A549 (cell line): ENCODE results near the gene DOCK1. TPM values are rescaled to one million over a fixed set of nuclear protein-coding genes. Genes with fewer than 3 reads are reported as not detected.

Experiments used
- ATAC-seq, 2 experiments: fragments of 200-7000 bp in 1 of 2; fragments of >200 bp in 1 of 2; cut with Nextera tagmentation in 1 of 2; cut with Tn5 transposase in 1 of 2; 3 replicates each; pipeline versions ENCODE4 v1.8.0 to v1.9.1; 2018 to 2020; ENCODE audit warnings: mild to moderate bottlenecking in 1 of 2, moderate library complexity in 1 of 2
- CTCF ChIA-PET: fragments of 300-600 bp; sonication (Branson Sonifier 250); formaldehyde crosslinking; extraction: SDS; loops from one replicate; lab custom pipeline; 2021; ENCODE audit warnings: antibody characterized with exemption, inconsistent platforms; lab: Yijun Ruan, JAX
- POLR2A ChIA-PET: fragments of 350-600 bp; formaldehyde crosslinking; extraction: SDS; loops from one replicate; lab custom pipeline; 2021; ENCODE audit warnings: antibody characterized with exemption, inconsistent platforms; lab: Yijun Ruan, JAX
- DNase-seq, 2 experiments: peaks; one replicate each; pipeline versions ENCODE4 v3.0.0 to v3.0.0-alpha.2; 2011 to 2016; ENCODE audit warnings: low read depth in 1 of 2, low spot score in 1 of 2
- FAIRE-seq: peaks from 2 replicates; lab custom pipeline; 2011; peaks lifted over from hg19 to GRCh38; lab: Jason Lieb, UNC
- H3K27ac ChIP-seq, 2 experiments: fragments of >200 bp; sonication (Bioruptor Twin); formaldehyde crosslinking; 3 replicates each; pipeline ENCODE4 v1.5.1; 2016 to 2017
- H3K4me1 ChIP-seq: fragments of >200 bp; sonication (Bioruptor Twin); formaldehyde crosslinking; 3 replicates; pipeline ENCODE4 v1.6.1; 2016
- H3K4me2 ChIP-seq: fragments of >200 bp; sonication (Bioruptor Twin); formaldehyde crosslinking; 3 replicates; pipeline ENCODE4 v1.6.1; 2016
- H3K4me3 ChIP-seq: fragments of >200 bp; sonication (Bioruptor Twin); formaldehyde crosslinking; 3 replicates; pipeline ENCODE4 v1.5.1; 2016
- H3K9me3 ChIP-seq: fragments of >200 bp; sonication (Bioruptor Twin); formaldehyde crosslinking; 3 replicates; pipeline ENCODE4 v1.6.1; 2016
- ATOH8 ChIP-seq: fragments of 250-450 bp; sonication (Bioruptor Pico); IDR thresholded peaks from 2 replicates; pipeline ENCODE4 v1.5.0; 2020; ENCODE audit warnings: low read depth, mild to moderate bottlenecking, moderate library complexity
- CBX8 ChIP-seq: fragments of 200-600 bp; sonication (generic); IDR thresholded peaks from 2 replicates; pipeline ENCODE4 v1.6.1; 2016
- CEBPB ChIP-seq, 2 experiments: fragments of >200 bp in 1 of 2; sonication (Bioruptor Twin) in 1 of 2; formaldehyde crosslinking in 1 of 2; IDR thresholded peaks; 2 replicates each; pipeline ENCODE4 v1.6.1; 2012 to 2016
- EP300 ChIP-seq, 2 experiments: fragments of >200 bp; sonication (Bioruptor Twin); formaldehyde crosslinking; IDR thresholded peaks; 2 replicates in 1 of 2; 3 replicates in 1 of 2; pipeline ENCODE4 v1.6.1; 2016 to 2017
- ESRRA ChIP-seq: fragments of 150-350 bp; IDR thresholded peaks from 2 replicates; pipeline ENCODE4 v1.6.1; 2014; ENCODE audit warnings: mild to moderate bottlenecking, low read length, borderline replicate concordance
- GATA3 ChIP-seq: IDR thresholded peaks from 2 replicates; pipeline ENCODE4 v1.6.1; 2012; ENCODE audit warnings: borderline replicate concordance
- HES2 ChIP-seq: fragments of >200 bp; sonication (Bioruptor Twin); formaldehyde crosslinking; IDR thresholded peaks from 2 replicates; pipeline ENCODE4 v1.6.1; 2016
- HEYL ChIP-seq: fragments of 250-450 bp; sonication (Bioruptor Pico); IDR thresholded peaks from 2 replicates; pipeline ENCODE4 v1.8.0; 2021; ENCODE audit warnings: mild to moderate bottlenecking, moderate library complexity
- HMGXB4 ChIP-seq: fragments of 250-450 bp; sonication (Bioruptor Pico); IDR thresholded peaks from 2 replicates; pipeline ENCODE4 v1.5.0; 2021; ENCODE audit warnings: mild to moderate bottlenecking, moderate library complexity, borderline replicate concordance
- HOXB5 ChIP-seq: fragments of 250-450 bp; sonication (Bioruptor Pico); IDR thresholded peaks from 2 replicates; pipeline ENCODE4 v1.5.0; 2020; ENCODE audit warnings: mild to moderate bottlenecking, moderate library complexity
- JUN ChIP-seq, 2 experiments: fragments of >200 bp; sonication (Bioruptor Twin); formaldehyde crosslinking; IDR thresholded peaks; 2 replicates in 1 of 2; 3 replicates in 1 of 2; pipeline ENCODE4 v1.6.1; 2016 to 2017
- JUNB ChIP-seq: fragments of >200 bp; sonication (Bioruptor Twin); formaldehyde crosslinking; IDR thresholded peaks from 2 replicates; pipeline ENCODE4 v1.6.1; 2016
- KDM1A ChIP-seq: fragments of 200-600 bp; sonication (generic); IDR thresholded peaks from 2 replicates; pipeline ENCODE4 v1.6.1; 2016; ENCODE audit warnings: low read depth, mild to moderate bottlenecking
- NFE2L2 ChIP-seq: fragments of 150-350 bp; conservative IDR thresholded peaks from 2 replicates; pipeline ENCODE4 v1.6.1; 2014; ENCODE audit warnings: low read length
- NPAS2 ChIP-seq: fragments of 250-450 bp; sonication (Bioruptor Pico); IDR thresholded peaks from 2 replicates; pipeline ENCODE4 v1.8.0; 2022; ENCODE audit warnings: mild to moderate bottlenecking, moderate library complexity, borderline replicate concordance
- PHF8 ChIP-seq: fragments of 200-600 bp; sonication (generic); IDR thresholded peaks from 2 replicates; pipeline ENCODE4 v1.6.1; 2016; ENCODE audit warnings: low read depth, mild to moderate bottlenecking, antibody characterized with exemption, moderate library complexity, borderline replicate concordance
- POLR2AphosphoS2 ChIP-seq: conservative IDR thresholded peaks from 2 replicates; pipeline ENCODE4 v1.6.1; 2012; ENCODE audit warnings: low read length, improper control_type of control experiment, inconsistent platforms
- RAD21 ChIP-seq, 2 experiments: fragments of >200 bp in 1 of 2; sonication (Bioruptor Twin) in 1 of 2; formaldehyde crosslinking in 1 of 2; IDR thresholded peaks in 1 of 2; conservative IDR thresholded peaks in 1 of 2; 2 replicates in 1 of 2; 3 replicates in 1 of 2; pipeline ENCODE4 v1.6.1; 2012 to 2018; ENCODE audit warnings: inconsistent platforms in 1 of 2
- RARB ChIP-seq: fragments of 250-450 bp; sonication (Bioruptor Pico); IDR thresholded peaks from 2 replicates; pipeline ENCODE4 v1.8.0; 2021; ENCODE audit warnings: mild to moderate bottlenecking, moderate library complexity
- RNF2 ChIP-seq: fragments of 200-600 bp; sonication (generic); IDR thresholded peaks from 2 replicates; pipeline ENCODE4 v1.6.1; 2016; ENCODE audit warnings: low read depth, mild to moderate bottlenecking, antibody characterized with exemption, moderate library complexity, borderline replicate concordance
- SMC3 ChIP-seq: fragments of >200 bp; sonication (Bioruptor Twin); formaldehyde crosslinking; IDR thresholded peaks from 3 replicates; pipeline ENCODE4 v1.6.1; 2018; ENCODE audit warnings: inconsistent platforms
- SREBF2 ChIP-seq: fragments of 450-650 bp; IDR thresholded peaks from 2 replicates; pipeline ENCODE4 v1.6.1; 2014; ENCODE audit warnings: mild to moderate bottlenecking, moderate library complexity
- TFCP2L1 ChIP-seq: fragments of 250-450 bp; sonication (Bioruptor Pico); IDR thresholded peaks from 2 replicates; pipeline ENCODE4 v1.5.0; 2021; ENCODE audit warnings: mild to moderate bottlenecking
- USF2 ChIP-seq: fragments of 450-650 bp; IDR thresholded peaks from 2 replicates; pipeline ENCODE4 v1.6.1; 2014; ENCODE audit warnings: antibody characterized with exemption
- WGBS: methylation state at CpG from one replicate; pipeline ENCODE4 v1.1.6; 2017; ENCODE audit errors: missing lambda C conversion rate; 5-methylcytosine and 5-hydroxymethylcytosine counted together
- polyA plus RNA-seq, 4 experiments: library from polyadenylated mRNA; depleted of rRNA in 3 of 4; stranded (reverse); fragments of >200 nt; fragmentation: RNase III in 1 of 4; extraction: RNeasy Plus Mini Kit Qiagen cat#74134 plus additional on column Dnase treatment in 1 of 4; gene quantifications; 2 replicates in 3 of 4; 3 replicates in 1 of 4; pipeline ENCODE4 v1.2.3, GENCODE V29; 2011 to 2017
- TF ChIP-seq, protein P1 (sequence below): IDR thresholded peaks from 2 replicates; pipeline ENCODE4 v1.6.1; 2012
- TF ChIP-seq, protein P2 (sequence below): IDR thresholded peaks from 2 replicates; pipeline ENCODE4 v1.6.1; 2012; ENCODE audit warnings: low read depth, borderline replicate concordance
- TF ChIP-seq, protein P3 (sequence below): fragments of >200 bp; sonication (Bioruptor Twin); formaldehyde crosslinking; IDR thresholded peaks from 3 replicates; pipeline ENCODE4 v1.6.1; 2016

DOCK1 gene
- polyA plus RNA-seq, 2 of the 4 experiments (the other 2 are of a cell fraction): 22.6 to 28.2 TPM

- ATAC-seq (no peak), FAIRE-seq (no peak), DNase-seq (no peak)
- no peak overlapping the region for H3K27ac ChIP-seq
- H3K4me1 ChIP-seq: 0 out of 3 replicates have a peak, but pooled peaks cover 4% of the 10 kb centered on the region
- WGBS: 88% methylated on average over 6 of the region's 6 CpGs
- CTCF ChIA-PET: interaction anchor here (0.9 kb wide), 1 partner anchor 15 kb away, joined by 3 read pairs; no protein-coding TSS in a partner anchor
- H3K4me2 ChIP-seq: no peak overlapping the region
- no peak overlapping the region for H3K4me3 ChIP-seq
- H3K9me3 ChIP-seq: no peaks in the 10 kb centered on the region
- TF ChIP-seq POLR2AphosphoS2 (no peak), NPAS2 (CRISPR knock-in tag) (no peak), GATA3 (no peak), JUN (IDR thresholded peaks at IDR 0.05) (no peak), JUNB (no peak), ESRRA (no peak), RARB (no peak), CEBPB (IDR thresholded peaks at IDR 0.05) (no peak), SREBF2 (no peak), USF2 (no peak), HOXB5 (CRISPR knock-in tag) (no peak), HEYL (CRISPR knock-in tag) (no peak), RNF2 (no peak), TFCP2L1 (CRISPR knock-in tag) (no peak), PHF8 (no peak)
- TF ChIP-seq, protein P1, sequence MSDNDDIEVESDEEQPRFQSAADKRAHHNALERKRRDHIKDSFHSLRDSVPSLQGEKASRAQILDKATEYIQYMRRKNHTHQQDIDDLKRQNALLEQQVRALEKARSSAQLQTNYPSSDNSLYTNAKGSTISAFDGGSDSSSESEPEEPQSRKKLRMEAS: no peak
- TF ChIP-seq, protein P2, sequence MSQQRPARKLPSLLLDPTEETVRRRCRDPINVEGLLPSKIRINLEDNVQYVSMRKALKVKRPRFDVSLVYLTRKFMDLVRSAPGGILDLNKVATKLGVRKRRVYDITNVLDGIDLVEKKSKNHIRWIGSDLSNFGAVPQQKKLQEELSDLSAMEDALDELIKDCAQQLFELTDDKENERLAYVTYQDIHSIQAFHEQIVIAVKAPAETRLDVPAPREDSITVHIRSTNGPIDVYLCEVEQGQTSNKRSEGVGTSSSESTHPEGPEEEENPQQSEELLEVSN: no peak
- POLR2A ChIA-PET: no interaction called here
These were observed 5.6 kb downstream of the DOCK1 start for GRCh38 chr10:126910798-126911197.

- TF ChIP-seq KDM1A (no peak), EP300 (IDR thresholded peaks at IDR 0.05) (no peak), RARB (no peak), CBX8 (no peak), SMC3 (no peak), NFE2L2 (no peak), RAD21 (conservative IDR thresholded peaks at IDR 0.05 in 1 of 2, IDR thresholded peaks at IDR 0.05 in 1 of 2) (no peak), HMGXB4 (CRISPR knock-in tag) (no peak), HES2 (no peak), ATOH8 (CRISPR knock-in tag) (no peak), HEYL (CRISPR knock-in tag) (no peak)
- TF ChIP-seq, protein P3, sequence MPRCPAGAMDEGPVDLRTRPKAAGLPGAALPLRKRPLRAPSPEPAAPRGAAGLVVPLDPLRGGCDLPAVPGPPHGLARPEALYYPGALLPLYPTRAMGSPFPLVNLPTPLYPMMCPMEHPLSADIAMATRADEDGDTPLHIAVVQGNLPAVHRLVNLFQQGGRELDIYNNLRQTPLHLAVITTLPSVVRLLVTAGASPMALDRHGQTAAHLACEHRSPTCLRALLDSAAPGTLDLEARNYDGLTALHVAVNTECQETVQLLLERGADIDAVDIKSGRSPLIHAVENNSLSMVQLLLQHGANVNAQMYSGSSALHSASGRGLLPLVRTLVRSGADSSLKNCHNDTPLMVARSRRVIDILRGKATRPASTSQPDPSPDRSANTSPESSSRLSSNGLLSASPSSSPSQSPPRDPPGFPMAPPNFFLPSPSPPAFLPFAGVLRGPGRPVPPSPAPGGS: no peak
- TF ChIP-seq, protein P2: no peak
- ChIA-PET CTCF (interaction anchor here (0.9 kb wide), 1 partner anchor 15 kb away, joined by 3 read pairs; no protein-coding TSS in a partner anchor), POLR2A (no interaction called here)
- 0 out of 3 replicates have a peak, but pooled peaks cover 4% of the 10 kb centered on the region for H3K4me1 ChIP-seq
- WGBS: 96% methylated on average over 11 of the region's 11 CpGs
- FAIRE-seq (no peak), DNase-seq (no peak), ATAC-seq (no peak)
- no peaks in the 10 kb centered on the region for H3K9me3 ChIP-seq
- no peak overlapping the region for H3K27ac ChIP-seq
- no peak overlapping the region for H3K4me2 ChIP-seq
- H3K4me3 ChIP-seq: no peak overlapping the region
These were observed 6.1 kb downstream of the DOCK1 start for GRCh38 chr10:126911301-126911700.
